IMR-90 (cell line): ENCODE results near the gene LEF1. TPM values are rescaled to one million over a fixed set of nuclear protein-coding genes. Genes with fewer than 3 reads are reported as not detected.

ENCODE experiments used
- ATAC-seq: fragments of 200-7000 bp; cut with Tn5 transposase; 2 replicates; pipeline ENCODE4 v1.9.1; 2020; ENCODE audit warnings: low read depth, mild to moderate bottlenecking, moderate library complexity
- BruUV-seq: library from RNA; stranded (reverse); fragments of 400-500 nt; replicated peaks from 2 replicates; lab custom pipeline; 2021; lab: Mats Ljungman, UMichigan
- CTCF ChIA-PET: fragments of 300-600 bp; formaldehyde crosslinking; extraction: SDS; loops from one replicate; lab custom pipeline; 2021; ENCODE audit warnings: antibody characterized with exemption; lab: Yijun Ruan, JAX
- POLR2A ChIA-PET: fragments of 300-600 bp; sonication (Branson Sonifier 250); formaldehyde crosslinking; loops from one replicate; lab custom pipeline; 2022; ENCODE audit warnings: antibody characterized with exemption; ENCODE audit not compliant: unreplicated experiment; lab: Charles Lee
- DNase-seq: peaks from one replicate; pipeline ENCODE4 v3.0.0; 2013
- H2AFZ ChIP-seq: replicated peaks from 2 replicates; pipeline ENCODE3; 2013; ENCODE audit warnings: low read length, mild to moderate bottlenecking; ENCODE audit not compliant: poor library complexity
- H2AK5ac ChIP-seq: 2 replicates; pipeline ENCODE4 v1.6.1; 2013; ENCODE audit warnings: low read depth, low read length, inconsistent platforms
- H2AK9ac ChIP-seq: replicated peaks from 2 replicates; pipeline ENCODE3; 2013; ENCODE audit warnings: mild to moderate bottlenecking, low read depth, low read length, moderate library complexity; ENCODE audit not compliant: poor library complexity
- H2BK120ac ChIP-seq: 2 replicates; pipeline ENCODE4 v1.6.1; 2013; ENCODE audit warnings: low read depth, low read length, inconsistent platforms
- H2BK15ac ChIP-seq: 3 replicates; pipeline ENCODE4 v1.6.1; 2013; ENCODE audit warnings: low read depth, low read length, inconsistent platforms
- H2BK20ac ChIP-seq: 2 replicates; pipeline ENCODE4 v1.6.1; 2013; ENCODE audit warnings: low read depth, mild to moderate bottlenecking, inconsistent platforms, low read length, moderate library complexity
- H2BK5ac ChIP-seq: 2 replicates; pipeline ENCODE4 v1.6.1; 2013; ENCODE audit warnings: mild to moderate bottlenecking, low read depth, low read length, inconsistent platforms; ENCODE audit not compliant: poor library complexity, severe bottlenecking
- H3K14ac ChIP-seq: replicated peaks from 2 replicates; pipeline ENCODE4 v1.6.1; 2013; ENCODE audit warnings: low read depth, low read length, inconsistent platforms
- H3K18ac ChIP-seq: 2 replicates; pipeline ENCODE4 v1.6.1; 2013; ENCODE audit warnings: low read depth, low read length, control low read depth
- H3K23ac ChIP-seq: 2 replicates; pipeline ENCODE4 v1.6.1; 2013; ENCODE audit warnings: low read depth, low read length, inconsistent platforms
- H3K27ac ChIP-seq: 2 replicates; pipeline ENCODE4 v1.5.1; 2013; ENCODE audit warnings: mild to moderate bottlenecking, control low read depth, low read length; ENCODE audit not compliant: insufficient read depth
- H3K27me3 ChIP-seq: 2 replicates; pipeline ENCODE4 v1.6.1; 2013; ENCODE audit warnings: low read length; ENCODE audit not compliant: control insufficient read depth, insufficient read depth
- H3K36me3 ChIP-seq: 2 replicates; pipeline ENCODE4 v1.6.1; 2013; ENCODE audit warnings: low read length, mixed read lengths; ENCODE audit not compliant: control insufficient read depth, insufficient read depth
- H3K4ac ChIP-seq: 2 replicates; pipeline ENCODE4 v1.6.1; 2013; ENCODE audit warnings: low read depth, low read length, inconsistent platforms
- H3K4me1 ChIP-seq: 2 replicates; pipeline ENCODE4 v1.6.1; 2013; ENCODE audit warnings: low read length, mixed read lengths; ENCODE audit not compliant: control insufficient read depth, insufficient read depth
- H3K4me2 ChIP-seq: 2 replicates; pipeline ENCODE4 v1.6.1; 2013; ENCODE audit warnings: low read depth, mild to moderate bottlenecking, control low read depth, low read length, moderate library complexity
- H3K4me3 ChIP-seq: 2 replicates; pipeline ENCODE4 v1.5.1; 2013; ENCODE audit warnings: low read depth, mild to moderate bottlenecking, control low read depth, low read length, moderate library complexity; ENCODE audit not compliant: insufficient read depth
- H3K56ac ChIP-seq: 2 replicates; pipeline ENCODE4 v1.6.1; 2013; ENCODE audit warnings: low read length, inconsistent platforms; ENCODE audit not compliant: insufficient read depth; ENCODE audit errors: extremely low read depth
- H3K79me1 ChIP-seq, 2 experiments: 2 replicates each; pipeline ENCODE4 v1.6.1; 2013; ENCODE audit warnings: low read length in 2 of 2, inconsistent platforms in 1 of 2, low read depth in 1 of 2
- H3K9ac ChIP-seq: 2 replicates; pipeline ENCODE4 v1.6.1; 2013; ENCODE audit warnings: low read depth, low read length, control low read depth
- H3K9me1 ChIP-seq: 2 replicates; pipeline ENCODE4 v1.6.1; 2013; ENCODE audit warnings: low read length, inconsistent platforms; ENCODE audit not compliant: insufficient read depth
- H3K9me3 ChIP-seq: 2 replicates; pipeline ENCODE4 v1.6.1; 2013; ENCODE audit warnings: low read length; ENCODE audit not compliant: control insufficient read depth, insufficient read depth
- H4K20me1 ChIP-seq: 2 replicates; pipeline ENCODE4 v1.6.1; 2013; ENCODE audit warnings: low read length, inconsistent platforms; ENCODE audit not compliant: insufficient read depth
- H4K5ac ChIP-seq: 2 replicates; pipeline ENCODE4 v1.6.1; 2013; ENCODE audit warnings: mild to moderate bottlenecking, low read depth, low read length, control low read depth
- H4K8ac ChIP-seq, 2 experiments: 2 replicates each; pipeline ENCODE4 v1.6.1; 2013; ENCODE audit warnings: low read depth in 2 of 2, low read length in 2 of 2, control low read depth in 1 of 2, inconsistent platforms in 1 of 2
- H4K91ac ChIP-seq: 2 replicates; pipeline ENCODE4 v1.6.1; 2013; ENCODE audit warnings: low read depth, low read length, inconsistent platforms; ENCODE audit not compliant: insufficient read depth
- CHD1 ChIP-seq: IDR thresholded peaks from 2 replicates; pipeline ENCODE4 v1.6.1; 2012; ENCODE audit warnings: low read depth, low read length, improper control_type of control experiment
- MAFK ChIP-seq: IDR thresholded peaks from 2 replicates; pipeline ENCODE4 v1.6.1; 2012; ENCODE audit warnings: low read depth, low read length, improper control_type of control experiment
- MAZ ChIP-seq: IDR thresholded peaks from 2 replicates; pipeline ENCODE4 v1.6.1; 2012; ENCODE audit warnings: low read depth, mild to moderate bottlenecking, low read length, improper control_type of control experiment, moderate library complexity, borderline replicate concordance
- MXI1 ChIP-seq: IDR thresholded peaks from 2 replicates; pipeline ENCODE4 v1.6.1; 2012; ENCODE audit warnings: low read depth, mild to moderate bottlenecking, low read length, moderate library complexity, borderline replicate concordance
- NFE2L2 ChIP-seq: fragments of 150-350 bp; IDR thresholded peaks from 2 replicates; pipeline ENCODE4 v1.6.1; 2016; ENCODE audit warnings: low read depth, mild to moderate bottlenecking, low read length
- POLR2A ChIP-seq: IDR thresholded peaks from 2 replicates; pipeline ENCODE4 v1.6.1; 2012; ENCODE audit warnings: mild to moderate bottlenecking, low read depth, low read length
- RAD21 ChIP-seq: IDR thresholded peaks from 2 replicates; pipeline ENCODE4 v1.6.1; 2012; ENCODE audit warnings: low read length, improper control_type of control experiment
- RCOR1 ChIP-seq: IDR thresholded peaks from 2 replicates; pipeline ENCODE4 v1.6.1; 2012; ENCODE audit warnings: mild to moderate bottlenecking, low read length, improper control_type of control experiment; ENCODE audit not compliant: insufficient replicate concordance
- RFX5 ChIP-seq: IDR thresholded peaks from 2 replicates; pipeline ENCODE4 v1.8.0; 2012; ENCODE audit warnings: low read depth, mild to moderate bottlenecking, low read length, moderate library complexity
- WGBS, 2 experiments: methylation state at CpG; one replicate each; pipeline versions ENCODE4 v1.1.5 to v1.1.7; 2013; ENCODE audit warnings: missing lambda C conversion rate in 2 of 2; ENCODE audit not compliant: insufficient read length in 1 of 2; ENCODE audit errors: extremely low coverage in 2 of 2; 5-methylcytosine and 5-hydroxymethylcytosine counted together
- dilution Hi-C: fragments of 300-500 bp; cut with HindIII; formaldehyde crosslinking; loops from one replicate; pipeline ENCODE4 v1.14.3; 2018; ENCODE audit warnings: low sequenced_read_pairs; ENCODE audit not compliant: unreplicated experiment
- in situ Hi-C: fragments of 300-500 bp; cut with MboI; formaldehyde crosslinking; loops from 3 replicates; pipeline ENCODE4 v1.14.3; 2019; ENCODE audit warnings: low sequenced_read_pairs, inconsistent platforms, mixed read lengths
- intact Hi-C: fragments of 100-400 bp; cut with micrococcal nuclease; formaldehyde crosslinking; loops from 2 replicates; pipeline ENCODE4 v1.10.0; 2022
- polyA plus RNA-seq, 3 experiments: library from polyadenylated mRNA; depleted of rRNA; stranded (reverse); fragments of >200 nt; gene quantifications; 2 replicates each; pipeline ENCODE4 v1.2.3, GENCODE V29; 2012; ENCODE audit warnings: low replicate concordance in 1 of 3
- total RNA-seq: library from RNA; depleted of rRNA; stranded (reverse); fragments of >200 nt; gene quantifications from 2 replicates; pipeline ENCODE4 v1.2.3, GENCODE V29; 2012
- TF ChIP-seq, protein P1 (sequence below): conservative IDR thresholded peaks from 2 replicates; pipeline ENCODE4 v1.5.1; 2012; ENCODE audit warnings: mild to moderate bottlenecking, low read depth, low read length, improper control_type of control experiment

LEF1 gene
- total and polyA plus RNA-seq, 2 of the 4 experiments (the other 2 are of a cell fraction): 1.7 to 1.8 TPM

DNA sequence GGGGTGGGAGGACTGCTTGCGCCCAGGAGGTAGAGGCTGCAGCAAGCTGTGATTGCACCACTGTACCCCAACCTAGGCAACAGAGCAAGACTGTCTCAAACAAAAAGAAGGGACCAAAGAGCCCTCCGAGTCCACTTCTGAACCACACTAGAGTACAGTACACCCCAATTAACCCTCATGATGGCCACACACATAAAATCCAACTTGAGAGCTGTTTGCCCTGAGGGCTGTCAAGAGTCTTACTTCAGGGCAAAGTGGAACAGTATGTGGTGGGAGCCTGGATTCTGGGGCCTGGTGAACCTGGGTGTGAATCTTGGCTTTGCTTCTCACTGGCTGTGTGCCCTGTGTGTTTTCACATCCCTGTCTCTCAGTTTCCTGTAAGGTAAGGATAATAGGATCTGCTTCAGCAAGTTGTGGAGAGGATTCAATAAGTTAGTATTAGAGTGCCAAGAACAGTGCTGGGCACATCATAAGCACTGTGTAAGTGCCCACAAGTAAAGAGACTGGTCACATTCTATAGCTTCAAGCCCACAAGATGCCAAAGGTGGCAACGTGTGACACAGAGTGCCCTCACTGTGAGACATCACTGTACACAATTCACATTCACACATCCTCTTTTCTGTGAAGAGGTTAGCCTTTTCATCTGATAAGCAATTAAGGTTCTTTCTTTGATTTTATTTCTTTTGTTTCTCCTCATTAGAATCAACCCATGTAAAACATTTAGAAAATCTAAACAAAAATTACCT lies 52.1 kb downstream of the LEF1 start:
- Histone ChIP-seq H3K9me3 (no peaks in the 10 kb centered on the region), H2BK15ac (no peak overlapping the region), H4K5ac (no peak overlapping the region), H3K9me1 (no peaks in the 10 kb centered on the region), H4K91ac (no peak overlapping the region), H2BK20ac (no peak overlapping the region), H3K36me3 (no peaks in the 10 kb centered on the region), H2BK120ac (no peak overlapping the region), H3K27me3 (no peaks in the 10 kb centered on the region), H2BK5ac (no peak overlapping the region), H3K4ac (no peak overlapping the region), H3K14ac (no peak overlapping the region), H3K9ac (no peak overlapping the region), H2AK9ac (no peak overlapping the region), H2AFZ (no peak overlapping the region), H2AK5ac (no peak overlapping the region), H3K4me1 (no peaks in the 10 kb centered on the region; the same call in 1 of the 2 replicates), H4K8ac (no peak overlapping the region), H3K56ac (no peak overlapping the region), H3K79me1 (no peaks in the 10 kb centered on the region), H3K18ac (no peak overlapping the region), H3K4me3 (no peak overlapping the region), H3K27ac (no peak overlapping the region), H4K20me1 (no peaks in the 10 kb centered on the region), H3K23ac (no peak overlapping the region; the same call in 1 of the 2 replicates), H3K4me2 (no peak overlapping the region)
- BruUV-seq: no TSS peak
- ChIA-PET CTCF (no interaction called here), POLR2A (interaction anchor here (0.6 to 0.7 kb wide), 2 partner anchors 691 to 1634 kb away, joined by 3 read pairs; no protein-coding TSS in a partner anchor)
- no peak for ATAC-seq
- intact Hi-C loops: no loop called here
- TF ChIP-seq, protein P1, sequence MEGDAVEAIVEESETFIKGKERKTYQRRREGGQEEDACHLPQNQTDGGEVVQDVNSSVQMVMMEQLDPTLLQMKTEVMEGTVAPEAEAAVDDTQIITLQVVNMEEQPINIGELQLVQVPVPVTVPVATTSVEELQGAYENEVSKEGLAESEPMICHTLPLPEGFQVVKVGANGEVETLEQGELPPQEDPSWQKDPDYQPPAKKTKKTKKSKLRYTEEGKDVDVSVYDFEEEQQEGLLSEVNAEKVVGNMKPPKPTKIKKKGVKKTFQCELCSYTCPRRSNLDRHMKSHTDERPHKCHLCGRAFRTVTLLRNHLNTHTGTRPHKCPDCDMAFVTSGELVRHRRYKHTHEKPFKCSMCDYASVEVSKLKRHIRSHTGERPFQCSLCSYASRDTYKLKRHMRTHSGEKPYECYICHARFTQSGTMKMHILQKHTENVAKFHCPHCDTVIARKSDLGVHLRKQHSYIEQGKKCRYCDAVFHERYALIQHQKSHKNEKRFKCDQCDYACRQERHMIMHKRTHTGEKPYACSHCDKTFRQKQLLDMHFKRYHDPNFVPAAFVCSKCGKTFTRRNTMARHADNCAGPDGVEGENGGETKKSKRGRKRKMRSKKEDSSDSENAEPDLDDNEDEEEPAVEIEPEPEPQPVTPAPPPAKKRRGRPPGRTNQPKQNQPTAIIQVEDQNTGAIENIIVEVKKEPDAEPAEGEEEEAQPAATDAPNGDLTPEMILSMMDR: no peak
- no peak for TF ChIP-seq MAZ
- no peak for TF ChIP-seq MXI1
- TF ChIP-seq CHD1: no peak
- no peak for TF ChIP-seq RAD21
- TF ChIP-seq RFX5: no peak
- TF ChIP-seq MAFK: no peak
- TF ChIP-seq NFE2L2: no peak
- TF ChIP-seq RCOR1: no peak
- no peak for TF ChIP-seq POLR2A
- DNase-seq: no peak
- no CpG with 5 or more reads among the region's 3 CpGs for WGBS, 2 experiments
- in situ Hi-C loops: no loop called here
- dilution Hi-C loops: no loop called here
